Superior temporal gyrus (tissue), 1 donor: ENCODE data around the gene ANO9.
"Not testable (repeated sequence)": the region's sequence is repeated elsewhere in the genome, so short reads cannot be mapped to it uniquely, and the experiment has no call there.

ENCODE experiments used
- DNase-seq: peaks from one replicate; pipeline ENCODE4 v3.0.0-alpha.2; 2016; ENCODE audit errors: extremely low spot score

ANO9 gene

DNA sequence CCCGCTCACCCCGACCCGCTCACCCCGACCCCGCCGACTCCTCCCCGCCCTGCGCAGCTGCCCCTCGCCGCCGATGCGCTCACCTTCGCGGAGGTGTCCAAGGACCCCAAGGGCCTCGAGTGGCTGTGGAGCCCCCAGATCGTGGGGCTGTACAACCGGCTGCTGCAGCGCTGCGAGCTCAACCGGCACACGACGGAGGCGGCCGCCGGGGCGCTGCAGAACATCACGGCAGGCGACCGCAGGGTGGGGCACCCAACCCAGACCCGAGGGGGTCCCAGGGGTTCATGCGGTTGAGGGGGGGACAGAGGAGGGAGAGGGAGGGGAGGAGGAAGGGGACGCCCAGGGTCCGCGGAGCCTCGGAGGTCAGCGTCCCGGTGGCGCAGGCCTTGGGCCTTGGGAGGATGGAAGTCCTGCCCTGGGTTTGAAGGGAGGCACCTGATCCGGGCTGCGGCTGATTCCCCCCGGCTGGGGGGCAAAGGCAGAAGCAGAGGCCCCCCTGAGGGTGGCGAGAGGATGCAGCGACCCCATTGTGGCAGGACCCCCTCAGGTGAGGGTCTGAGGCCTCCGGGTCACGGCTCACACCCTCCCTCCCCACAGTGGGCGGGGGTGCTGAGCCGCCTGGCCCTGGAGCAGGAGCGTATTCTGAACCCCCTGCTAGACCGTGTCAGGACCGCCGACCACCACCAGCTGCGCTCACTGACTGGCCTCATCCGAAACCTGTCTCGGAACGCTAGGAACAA lies 38.6 kb downstream of the ANO9 start:
- DNase-seq, result no peak

DNA sequence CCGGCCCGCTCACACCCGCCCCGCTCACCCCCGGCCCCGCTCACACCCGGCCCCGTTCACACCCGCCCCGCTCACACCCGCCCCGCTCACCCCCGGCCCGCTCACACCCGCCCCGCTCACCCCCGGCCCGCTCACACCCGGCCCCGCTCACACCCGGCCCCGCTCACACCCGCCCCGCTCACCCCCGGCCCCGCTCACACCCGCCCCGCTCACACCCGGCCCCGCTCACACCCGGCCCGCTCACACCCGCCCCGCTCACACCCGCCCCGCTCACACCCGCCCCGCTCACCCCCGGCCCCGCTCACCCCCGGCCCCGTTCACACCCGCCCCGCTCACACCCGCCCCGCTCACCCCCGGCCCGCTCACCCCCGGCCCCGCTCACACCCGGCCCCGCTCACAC lies 40.6 kb downstream of the ANO9 start:
- DNase-seq, result not testable (repeated sequence)

DNA sequence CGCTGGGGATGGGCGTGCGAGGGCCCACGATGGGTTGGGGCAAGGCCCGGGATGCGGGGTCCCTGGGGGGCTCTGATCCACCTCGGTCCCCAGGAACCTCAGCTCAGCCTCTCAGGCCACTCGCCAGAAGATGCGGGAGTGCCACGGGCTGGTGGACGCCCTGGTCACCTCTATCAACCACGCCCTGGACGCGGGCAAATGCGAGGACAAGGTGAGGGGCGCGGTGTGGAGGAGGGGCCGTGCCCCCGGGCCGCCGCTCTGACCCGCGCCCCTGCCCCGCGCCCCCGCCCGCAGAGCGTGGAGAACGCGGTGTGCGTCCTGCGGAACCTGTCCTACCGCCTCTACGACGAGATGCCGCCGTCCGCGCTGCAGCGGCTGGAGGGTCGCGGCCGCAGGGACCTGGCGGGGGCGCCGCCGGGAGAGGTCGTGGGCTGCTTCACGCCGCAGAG lies 41.5 kb downstream of the ANO9 start:
- DNase-seq, result no peak

DNA sequence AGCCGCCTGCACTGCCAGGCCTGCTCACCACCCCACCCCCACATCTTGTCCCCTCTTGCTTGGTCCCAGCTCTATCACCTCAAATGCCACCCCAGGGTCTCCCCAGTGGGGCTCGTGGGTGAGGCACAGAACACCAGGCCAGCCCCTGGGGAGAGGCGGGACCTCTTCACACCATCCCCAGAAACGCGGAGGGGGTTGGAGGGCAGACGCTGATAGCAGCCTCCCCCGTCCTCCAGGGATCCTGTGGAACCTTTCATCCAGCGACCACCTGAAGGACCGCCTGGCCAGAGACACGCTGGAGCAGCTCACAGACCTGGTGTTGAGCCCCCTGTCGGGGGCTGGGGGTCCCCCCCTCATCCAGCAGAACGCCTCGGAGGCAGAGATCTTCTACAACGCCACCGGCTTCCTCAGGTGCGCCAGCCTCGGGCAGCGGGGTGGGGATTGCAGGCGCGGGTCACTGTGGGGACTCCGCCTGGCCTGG lies 42.0 kb downstream of the ANO9 start:
- DNase-seq, result no peak

DNA sequence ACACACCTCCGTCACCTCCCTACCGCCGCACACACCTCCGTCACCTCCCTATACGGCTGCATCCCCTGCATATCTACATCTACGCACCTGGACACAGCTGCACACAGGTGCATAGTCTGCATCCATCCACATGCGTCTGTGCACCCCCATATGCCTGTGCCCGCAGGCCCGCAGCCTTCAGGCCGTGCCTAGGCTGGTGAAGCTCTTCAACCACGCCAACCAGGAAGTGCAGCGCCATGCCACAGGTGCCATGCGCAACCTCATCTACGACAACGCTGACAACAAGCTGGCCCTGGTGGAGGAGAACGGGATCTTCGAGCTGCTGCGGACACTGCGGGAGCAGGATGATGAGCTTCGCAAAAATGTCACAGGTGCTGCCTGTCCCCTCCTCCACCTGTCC lies 43.0 kb downstream of the ANO9 start:
- no peak for DNase-seq

DNA sequence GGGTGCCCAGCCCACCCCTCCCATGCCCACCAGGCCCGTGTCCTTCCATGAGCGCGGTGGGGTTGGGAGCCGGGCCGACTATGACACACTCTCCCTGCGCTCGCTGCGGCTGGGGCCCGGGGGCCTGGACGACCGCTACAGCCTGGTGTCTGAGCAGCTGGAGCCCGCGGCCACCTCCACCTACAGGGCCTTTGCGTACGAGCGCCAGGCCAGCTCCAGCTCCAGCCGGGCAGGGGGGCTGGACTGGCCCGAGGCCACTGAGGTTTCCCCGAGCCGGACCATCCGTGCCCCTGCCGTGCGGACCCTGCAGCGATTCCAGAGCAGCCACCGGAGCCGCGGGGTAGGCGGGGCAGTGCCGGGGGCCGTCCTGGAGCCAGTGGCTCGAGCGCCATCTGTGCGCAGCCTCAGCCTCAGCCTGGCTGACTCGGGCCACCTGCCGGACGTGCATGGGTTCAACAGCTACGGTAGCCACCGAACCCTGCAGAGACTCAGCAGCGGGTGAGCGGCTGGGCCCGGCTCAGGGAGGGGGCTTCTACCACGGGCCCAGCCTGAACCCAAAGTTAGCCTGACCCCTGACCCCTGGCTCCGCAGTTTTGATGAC lies 44.8 kb downstream of the ANO9 start:
- DNase-seq, result no peak

DNA sequence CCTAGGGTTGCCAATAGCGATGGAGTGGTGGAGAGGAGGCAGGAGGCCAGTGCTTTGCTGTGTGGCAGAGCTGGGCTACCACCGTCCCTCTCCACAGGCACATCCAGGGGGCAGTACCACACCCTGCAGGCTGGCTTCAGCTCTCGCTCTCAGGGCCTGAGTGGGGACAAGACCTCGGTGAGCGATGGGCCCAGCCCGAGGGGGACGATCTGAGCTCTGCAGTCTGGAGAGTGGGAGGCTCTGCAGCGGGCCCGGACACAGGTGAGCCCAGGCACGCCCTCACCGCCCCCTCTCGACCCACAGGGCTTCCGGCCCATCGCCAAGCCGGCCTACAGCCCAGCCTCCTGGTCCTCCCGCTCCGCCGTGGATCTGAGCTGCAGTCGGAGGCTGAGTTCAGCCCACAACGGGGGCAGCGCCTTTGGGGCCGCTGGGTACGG lies 45.3 kb downstream of the ANO9 start:
- DNase-seq, result no peak

DNA sequence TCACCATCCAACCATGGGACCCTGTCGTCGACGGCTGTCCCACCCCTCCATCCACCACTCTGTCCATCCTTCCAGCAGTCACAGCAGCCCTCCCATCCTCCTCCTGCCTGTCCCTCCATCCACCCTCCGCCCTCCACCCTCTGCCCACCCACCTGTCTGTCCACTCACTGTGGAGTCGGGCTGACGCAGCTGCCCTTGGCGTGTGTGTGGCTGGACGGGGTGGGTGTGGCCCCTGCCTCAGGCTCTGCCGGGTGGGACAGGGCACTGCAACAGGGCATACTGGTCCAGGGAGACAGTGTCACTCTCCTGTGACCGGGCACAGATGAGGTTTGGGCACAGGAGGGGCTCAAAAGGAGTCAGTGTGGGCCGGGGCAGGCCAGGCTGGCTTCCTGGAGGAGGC lies 45.9 kb downstream of the ANO9 start:
- DNase-seq, result no peak

DNA sequence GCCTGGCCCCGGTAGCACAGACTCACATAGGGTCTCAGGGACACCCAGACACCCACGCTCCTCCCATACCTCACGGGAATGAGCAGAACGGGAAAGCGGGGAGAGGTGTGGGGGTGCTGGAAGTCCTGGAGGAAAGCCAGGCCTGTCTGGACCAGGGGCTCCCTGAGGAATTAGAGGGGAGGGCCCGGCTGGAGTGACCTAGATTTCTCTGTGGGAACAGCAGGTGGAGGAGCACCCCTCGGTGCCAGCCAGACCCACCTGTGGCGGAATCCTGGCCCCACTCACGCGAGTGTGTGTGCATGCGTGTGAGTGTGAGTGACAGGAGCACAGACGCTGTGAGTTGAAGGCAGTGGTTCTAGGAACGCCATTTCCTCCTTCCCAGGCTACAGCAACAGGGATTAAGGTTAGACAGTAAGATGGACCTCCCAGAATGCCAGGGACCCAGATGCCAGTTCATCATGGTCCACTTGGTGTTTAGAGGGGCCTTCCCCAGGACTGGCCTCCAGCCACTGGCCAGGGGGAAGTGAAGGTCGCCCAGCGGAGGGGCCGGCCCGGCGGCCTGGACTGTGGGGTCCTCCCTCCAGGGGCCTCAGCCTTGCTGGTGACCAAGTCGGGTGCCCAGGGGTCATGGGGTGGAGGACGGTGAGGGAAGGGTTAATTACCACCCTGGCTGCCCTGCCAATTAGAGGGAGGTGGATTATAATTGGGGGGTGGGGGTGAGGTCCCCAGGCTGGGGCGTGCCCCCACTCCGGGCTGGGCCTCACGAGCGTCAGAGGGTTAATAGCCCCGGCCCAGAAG lies 46.8 kb downstream of the ANO9 start:
- DNase-seq, result no peak

DNA sequence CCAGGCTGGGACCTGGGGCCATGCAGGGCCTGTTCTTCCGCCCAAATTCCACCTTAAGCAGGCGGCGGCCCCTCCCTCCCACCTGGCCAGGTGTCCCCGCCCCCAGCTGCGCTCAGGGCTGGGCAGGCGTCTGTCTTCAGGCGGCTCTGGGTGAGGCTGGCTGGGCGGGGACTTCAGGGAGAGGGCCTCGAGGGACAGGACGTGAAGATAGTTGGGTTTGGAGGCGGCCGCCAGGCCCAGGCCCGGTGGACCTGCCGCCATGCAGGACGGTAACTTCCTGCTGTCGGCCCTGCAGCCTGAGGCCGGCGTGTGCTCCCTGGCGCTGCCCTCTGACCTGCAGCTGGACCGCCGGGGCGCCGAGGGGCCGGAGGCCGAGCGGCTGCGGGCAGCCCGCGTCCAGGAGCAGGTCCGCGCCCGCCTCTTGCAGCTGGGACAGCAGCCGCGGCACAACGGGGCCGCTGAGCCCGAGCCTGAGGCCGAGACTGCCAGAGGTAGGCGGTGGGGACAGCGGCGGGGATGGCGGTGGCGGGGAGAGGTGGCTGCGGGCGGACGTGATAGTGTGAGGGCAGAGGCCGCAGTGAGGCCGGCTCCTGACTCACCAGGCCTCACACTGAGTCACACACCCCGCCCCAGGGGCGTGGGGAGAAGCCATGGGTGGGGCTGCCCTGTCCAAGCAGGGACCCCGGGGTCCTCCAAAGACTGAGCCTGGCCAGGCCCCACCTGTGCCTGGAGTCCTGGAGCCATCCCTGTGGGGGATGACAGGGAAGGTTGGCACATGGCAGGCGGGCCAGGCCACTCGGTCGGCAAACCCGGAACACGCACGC lies 47.6 kb downstream of the ANO9 start, which contains the start of gene PKP3:
TSS of gene PKP3 (plus strand) at position 176 of the 824 bp plus-strand sequence. CDS start at position 260, 84 bp downstream.
- no peak for DNase-seq

DNA sequence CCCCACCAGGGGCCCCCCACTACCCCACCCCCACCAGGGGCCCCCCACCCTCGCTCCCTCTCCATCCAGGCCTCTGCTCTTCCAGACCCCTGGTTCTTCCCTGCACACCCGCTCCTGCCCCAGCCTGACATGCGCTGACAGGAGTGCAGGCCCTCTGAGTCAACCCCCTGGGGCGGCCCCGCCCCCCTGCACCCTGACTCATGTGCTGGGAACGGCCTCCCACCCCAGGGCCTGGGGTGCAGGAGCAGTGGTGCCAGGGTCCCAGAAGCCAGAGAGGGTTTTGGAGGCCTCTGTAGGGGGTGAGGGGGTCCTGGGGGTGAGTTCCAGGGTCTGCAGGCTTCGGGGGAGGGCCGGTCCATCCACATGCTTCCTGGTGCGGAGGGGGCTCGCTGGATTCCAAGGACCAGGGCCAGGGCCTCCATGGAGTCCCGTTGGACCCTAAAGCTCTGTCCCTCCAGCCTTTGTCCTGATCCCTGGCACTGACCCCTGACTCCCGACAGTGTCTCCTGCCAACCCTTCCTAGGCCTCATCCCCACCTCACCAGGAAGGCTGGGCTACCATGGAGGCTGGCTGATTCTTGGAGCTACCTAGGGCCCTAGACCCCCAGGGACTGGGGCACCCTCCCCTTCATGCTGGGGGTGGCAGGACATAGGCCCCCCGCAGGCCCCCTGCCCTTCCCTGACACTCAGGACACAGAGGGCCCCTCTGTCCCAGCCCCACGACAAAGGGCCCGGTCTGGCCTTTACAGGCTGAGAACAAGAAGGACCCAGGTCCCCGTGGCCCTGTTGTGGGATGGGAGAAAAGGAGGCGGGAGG lies 48.4 kb downstream of the ANO9 start:
- no peak for DNase-seq

DNA sequence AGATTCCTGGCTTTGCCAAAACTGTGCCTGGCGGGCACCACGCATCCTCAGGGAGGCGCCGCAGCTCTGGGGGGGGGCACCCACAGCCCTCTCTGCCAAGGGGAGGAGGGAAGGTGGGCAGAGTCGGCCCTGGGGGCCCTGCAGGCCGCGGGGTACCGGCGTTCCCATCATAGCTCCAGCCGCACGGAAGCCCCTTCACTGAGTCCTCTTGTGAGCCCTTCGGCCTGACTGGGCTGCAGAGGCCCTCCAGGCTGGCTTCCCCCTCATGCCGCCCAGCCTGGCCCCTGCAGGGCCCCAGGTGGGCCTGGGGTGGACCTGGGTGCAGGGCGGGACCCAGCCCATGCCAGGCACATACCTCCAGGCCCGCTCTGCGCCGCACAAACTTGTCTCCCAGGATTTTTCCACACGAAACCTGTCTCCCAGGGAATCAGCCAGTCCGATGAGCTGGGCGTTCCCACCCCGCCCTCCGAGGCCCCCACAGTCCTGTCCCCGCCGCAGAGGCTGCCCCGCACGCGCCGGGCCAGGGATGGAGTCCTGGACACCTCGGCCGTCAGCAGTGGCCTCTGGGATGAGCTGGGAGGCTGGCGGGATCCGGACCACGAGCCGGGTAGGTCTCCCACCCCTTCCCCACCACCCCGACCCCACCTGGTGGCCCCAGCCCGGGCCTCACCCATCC lies 49.6 kb downstream of the ANO9 start:
- no peak for DNase-seq

DNA sequence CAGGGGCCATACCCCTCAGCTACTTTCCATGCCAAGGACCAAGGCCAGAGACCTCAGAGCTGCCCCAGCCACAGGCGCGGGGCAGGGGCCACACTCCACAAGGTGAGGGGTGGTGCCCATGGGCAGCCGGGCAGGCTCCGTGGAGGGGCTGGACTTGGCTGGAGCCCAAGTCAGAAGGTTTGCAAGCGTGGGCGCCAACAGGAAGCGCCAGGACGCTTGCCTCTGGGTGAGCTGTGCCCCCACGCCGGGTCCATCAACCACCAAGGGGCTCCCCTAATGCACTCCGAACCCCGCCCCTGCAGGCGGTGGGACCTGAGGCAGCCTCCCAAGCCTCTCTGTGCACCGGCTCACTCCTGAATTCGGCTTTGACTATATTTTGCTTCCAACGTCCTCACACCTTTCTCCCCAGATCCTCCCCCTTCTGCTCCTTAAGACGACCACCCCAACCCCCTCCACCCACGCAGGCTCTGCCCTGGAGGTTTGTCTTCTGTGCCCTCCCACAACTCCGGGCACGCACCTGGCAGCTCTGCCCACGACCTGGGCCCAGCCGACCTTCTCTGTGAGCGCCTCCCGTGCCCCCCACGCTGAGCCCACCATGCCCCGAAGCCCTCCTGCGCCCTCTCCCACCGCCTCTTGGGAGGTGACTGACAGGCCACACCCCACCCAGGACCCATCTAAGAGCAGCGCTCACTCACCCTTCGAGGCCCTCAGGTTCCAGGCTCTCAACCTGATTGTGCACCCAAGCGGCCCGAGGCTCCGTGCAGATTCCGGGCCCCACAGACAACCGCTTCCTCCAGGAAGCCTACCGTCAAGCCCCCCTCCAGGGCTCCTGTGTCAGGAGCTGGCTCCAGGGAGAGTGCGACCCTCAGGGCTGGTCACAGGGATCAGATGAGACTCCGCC lies 50.4 kb downstream of the ANO9 start:
- no peak for DNase-seq

DNA sequence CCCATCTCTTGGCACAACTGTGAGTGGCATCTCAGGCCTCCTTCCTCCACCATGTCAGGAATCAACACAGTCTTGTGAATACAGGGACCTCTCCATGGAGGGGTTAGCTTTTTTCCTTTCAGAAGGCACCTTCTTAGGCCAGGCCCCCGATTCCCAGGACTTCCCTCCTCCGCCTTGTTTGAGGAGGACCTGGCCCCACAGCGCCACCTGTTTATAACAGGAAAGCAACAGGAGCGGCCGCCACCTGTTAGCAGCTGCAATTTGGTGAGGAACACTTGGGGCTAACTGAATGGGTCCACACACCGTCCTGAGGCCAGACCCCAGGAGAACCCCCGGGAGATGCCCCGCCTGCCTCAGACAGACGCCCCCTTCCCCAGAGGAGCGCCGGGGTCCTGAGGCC lies 51.6 kb downstream of the ANO9 start:
- no peak for DNase-seq

DNA sequence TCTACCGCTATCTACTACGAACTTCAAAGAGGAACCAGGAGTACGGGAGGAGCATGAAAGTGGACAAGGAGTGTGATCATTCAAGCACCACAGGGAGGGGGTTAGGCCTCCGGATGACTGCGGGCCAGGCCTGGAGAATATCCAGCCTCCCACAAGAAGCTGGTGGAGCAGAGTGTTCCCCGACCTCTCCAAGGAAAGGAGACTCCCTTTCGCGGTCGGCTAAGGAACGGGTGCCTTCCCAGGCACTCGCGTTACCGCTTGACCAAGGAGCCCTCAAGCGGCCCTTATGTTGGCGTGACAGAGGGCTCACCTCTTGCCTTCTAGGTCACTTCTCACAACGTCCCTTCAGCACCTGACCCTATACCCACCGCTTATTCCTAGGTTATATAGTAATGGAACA lies 52.4 kb downstream of the ANO9 start:
- not testable (repeated sequence) for DNase-seq

DNA sequence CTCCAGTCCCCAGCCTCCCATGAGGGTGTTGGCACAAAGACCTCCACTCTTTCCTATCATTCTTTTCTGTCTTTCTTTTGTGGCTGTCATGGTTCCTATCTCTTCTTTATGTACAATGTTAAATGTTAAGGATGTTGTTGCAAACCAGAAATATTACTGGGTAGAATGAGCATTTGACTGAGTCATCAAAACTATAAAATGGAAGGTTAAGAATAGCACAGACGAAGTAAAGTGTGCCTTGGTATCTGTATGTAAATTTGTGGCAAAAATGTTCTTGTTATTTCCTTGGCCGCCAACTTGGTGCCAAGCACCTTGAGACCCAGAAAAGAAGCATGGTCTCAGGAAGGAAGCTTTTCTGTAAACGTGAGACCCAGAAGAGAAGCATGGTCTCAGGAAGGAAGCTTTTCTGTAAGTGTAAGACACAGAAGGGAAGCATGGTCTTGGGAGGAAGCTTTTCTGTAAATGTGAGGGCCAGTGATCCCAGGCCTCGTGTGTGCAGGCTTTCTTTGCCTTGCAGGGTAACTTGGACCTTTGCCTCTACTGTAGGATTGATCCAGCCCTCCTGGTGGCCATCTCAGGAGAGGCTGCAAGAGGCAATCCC lies 54.5 kb downstream of the ANO9 start:
- DNase-seq, result no peak

DNA sequence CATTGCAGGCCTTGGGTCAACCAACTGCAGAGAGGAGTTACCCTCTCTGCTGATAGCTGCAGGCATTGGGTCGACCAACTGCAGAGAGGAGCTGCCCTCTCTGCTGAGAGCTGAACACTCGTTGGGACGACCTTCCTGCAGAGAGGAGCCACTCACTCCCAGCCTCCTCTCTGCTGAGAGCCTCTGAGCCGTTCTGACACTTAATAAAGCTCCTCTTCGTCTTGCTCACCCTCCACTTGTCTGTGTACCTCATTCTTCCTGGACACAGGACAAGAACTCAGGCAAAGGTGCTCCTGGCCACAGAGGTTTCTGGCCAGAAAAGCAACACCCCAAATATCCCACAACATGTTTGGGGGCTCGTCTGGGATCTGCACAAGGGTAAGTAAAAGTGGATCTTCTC lies 55.3 kb downstream of the ANO9 start:
- DNase-seq, result no peak

DNA sequence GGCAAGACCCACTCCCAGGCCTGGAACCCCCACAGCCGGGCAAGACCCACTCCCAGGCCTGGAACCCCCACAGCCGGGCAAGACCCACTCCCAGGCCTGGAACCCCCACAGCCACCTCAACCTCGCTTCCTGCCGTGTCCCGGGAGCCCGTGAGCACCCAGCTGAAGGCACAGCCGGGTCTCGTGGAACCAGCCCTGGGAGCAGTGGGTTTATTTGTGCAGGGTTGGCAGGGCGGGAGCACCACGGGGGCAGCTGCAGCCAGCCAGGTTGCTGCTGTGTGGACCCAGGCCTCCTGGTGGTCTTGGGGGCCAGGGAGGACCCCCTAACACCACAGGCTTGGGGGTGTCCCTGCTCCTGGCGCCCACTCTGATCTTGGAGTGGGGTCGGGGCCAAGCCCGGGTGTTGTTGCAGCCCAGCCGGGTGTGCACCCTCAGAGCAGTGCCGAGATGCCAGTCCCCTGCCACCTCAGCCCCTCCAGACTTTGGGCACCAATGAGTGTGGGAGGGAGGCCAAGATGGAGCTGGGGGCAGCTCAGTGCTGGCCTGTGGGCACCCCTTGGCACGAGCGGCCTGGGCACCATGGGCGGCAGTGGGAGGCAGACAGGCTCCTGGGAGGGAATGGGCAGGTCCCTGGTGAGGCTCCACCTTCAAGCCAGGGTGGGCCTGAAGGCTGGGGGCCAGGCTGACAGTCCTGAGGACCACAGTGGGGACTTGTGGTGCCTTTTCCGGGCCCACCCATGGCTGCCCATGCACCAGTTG lies 56.0 kb downstream of the ANO9 start:
- no peak for DNase-seq
